ENCODE measurements around the gene KCNS1. TPM values are rescaled to one million over a fixed set of nuclear protein-coding genes. Genes with fewer than 3 reads are reported as not detected.

KCNS1 gene
- total RNA-seq, 4 donors from 2014 or later, result 0.97 TPM; not detected in 3

DNA sequence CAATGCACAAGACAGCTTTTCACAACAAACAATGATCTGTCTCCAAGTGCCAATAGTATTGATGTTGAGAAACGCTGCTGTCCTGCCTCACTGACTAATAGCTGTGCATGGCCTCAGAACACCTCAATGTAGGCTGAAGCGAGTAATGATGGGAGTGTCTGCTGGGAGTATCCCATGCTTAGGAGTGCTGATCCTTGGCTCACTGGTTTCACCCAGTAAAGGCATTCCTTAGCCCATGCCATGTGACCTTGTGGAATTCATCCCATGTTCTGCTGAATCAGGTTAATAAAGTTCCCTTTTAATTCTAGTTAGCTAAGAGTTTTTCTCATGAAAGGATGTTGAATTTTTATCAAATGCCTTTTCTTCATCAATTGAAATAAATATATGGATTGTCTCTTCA lies 27.2 kb upstream of the KCNS1 start:
- Histone ChIP-seq H3K9me3 (no peaks in the 10 kb centered on the region), H3K4me3 (no peak overlapping the region), H3K27me3 (no peaks in the 10 kb centered on the region), H3K4me1 (no peaks in the 10 kb centered on the region), H3K27ac (no peak overlapping the region), H3K36me3 (no peaks in the 10 kb centered on the region)
- DNase-seq, result no peak
- intact Hi-C loops (cut with DNase I; ENCODE audit: low total_unique reads), result no loop called here
- TF ChIP-seq POLR2A (IDR thresholded peaks at IDR 0.05), result no peak
- TF ChIP-seq, protein P1, sequence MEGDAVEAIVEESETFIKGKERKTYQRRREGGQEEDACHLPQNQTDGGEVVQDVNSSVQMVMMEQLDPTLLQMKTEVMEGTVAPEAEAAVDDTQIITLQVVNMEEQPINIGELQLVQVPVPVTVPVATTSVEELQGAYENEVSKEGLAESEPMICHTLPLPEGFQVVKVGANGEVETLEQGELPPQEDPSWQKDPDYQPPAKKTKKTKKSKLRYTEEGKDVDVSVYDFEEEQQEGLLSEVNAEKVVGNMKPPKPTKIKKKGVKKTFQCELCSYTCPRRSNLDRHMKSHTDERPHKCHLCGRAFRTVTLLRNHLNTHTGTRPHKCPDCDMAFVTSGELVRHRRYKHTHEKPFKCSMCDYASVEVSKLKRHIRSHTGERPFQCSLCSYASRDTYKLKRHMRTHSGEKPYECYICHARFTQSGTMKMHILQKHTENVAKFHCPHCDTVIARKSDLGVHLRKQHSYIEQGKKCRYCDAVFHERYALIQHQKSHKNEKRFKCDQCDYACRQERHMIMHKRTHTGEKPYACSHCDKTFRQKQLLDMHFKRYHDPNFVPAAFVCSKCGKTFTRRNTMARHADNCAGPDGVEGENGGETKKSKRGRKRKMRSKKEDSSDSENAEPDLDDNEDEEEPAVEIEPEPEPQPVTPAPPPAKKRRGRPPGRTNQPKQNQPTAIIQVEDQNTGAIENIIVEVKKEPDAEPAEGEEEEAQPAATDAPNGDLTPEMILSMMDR (IDR thresholded peaks at IDR 0.05), result no peak

DNA sequence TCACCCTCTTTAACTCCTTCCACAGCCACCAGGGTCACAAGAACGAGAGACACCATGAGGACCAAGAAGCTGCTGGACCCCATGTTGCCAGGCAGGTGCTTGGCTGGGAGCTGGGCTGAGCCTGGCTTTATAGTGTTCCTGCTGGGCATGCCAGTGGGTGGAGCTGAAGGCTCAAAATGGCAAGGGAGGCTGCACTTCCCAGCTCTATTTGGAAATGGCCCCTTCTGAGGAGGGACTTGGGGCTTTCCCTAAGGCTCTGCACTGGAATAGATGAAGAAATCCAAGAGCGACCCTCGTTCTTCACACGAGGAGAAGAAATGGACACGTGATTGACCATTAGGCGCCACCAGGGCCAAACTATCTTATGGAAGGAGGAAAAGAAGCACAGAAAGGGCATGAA lies 23.4 kb upstream of the KCNS1 start, which contains the start of gene WFDC12:
TSS of gene WFDC12 (minus strand) at position 101 of the 400 bp plus-strand sequence. CDS start at position 83, 18 bp downstream.
- Histone ChIP-seq H3K27ac (no peak within 1 kb of the TSS), H3K9me3 (no peaks in the 10 kb centered on the region), H3K4me1 (no peaks in the 10 kb centered on the region), H3K4me3 (no peak within 1 kb of the TSS), H3K36me3 (no peaks in the 10 kb centered on the region), H3K27me3 (no peaks in the 10 kb centered on the region)
- TF ChIP-seq POLR2A (IDR thresholded peaks at IDR 0.05), result no peak
- TF ChIP-seq, protein P1 (IDR thresholded peaks at IDR 0.05), result no peak
- intact Hi-C loops (cut with DNase I; ENCODE audit: low total_unique reads), result no loop called here
- DNase-seq, result no peak

DNA sequence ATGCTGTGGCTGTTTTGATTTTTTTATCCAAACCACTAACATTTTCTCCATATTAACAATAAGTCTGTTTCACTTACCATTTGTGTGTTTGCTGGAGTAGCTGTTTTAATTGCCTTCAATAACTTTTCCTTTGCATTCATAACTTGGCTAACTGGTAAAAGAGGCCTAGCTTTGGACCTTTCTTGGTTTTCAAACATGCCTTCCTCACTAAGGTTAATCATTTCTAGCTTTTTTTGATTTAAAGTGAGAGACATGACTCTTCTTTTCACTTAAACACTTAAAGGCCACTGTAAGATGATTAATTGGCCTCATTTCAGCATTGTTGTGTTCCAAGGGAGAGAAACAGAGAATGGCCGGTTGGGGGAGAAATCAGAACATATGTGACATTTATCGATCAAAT lies 20.5 kb upstream of the KCNS1 start:
- H3K27me3 ChIP-seq, result no peaks in the 10 kb centered on the region
- H3K36me3 ChIP-seq, result no peaks in the 10 kb centered on the region
- TF ChIP-seq, protein P1 (IDR thresholded peaks at IDR 0.05), result no peak
- no peak for TF ChIP-seq POLR2A (IDR thresholded peaks at IDR 0.05)
- DNase-seq, result no peak
- H3K4me3 ChIP-seq, result no peak overlapping the region
- intact Hi-C loops (cut with DNase I; ENCODE audit: low total_unique reads), result no loop called here
- H3K4me1 ChIP-seq, result no peaks in the 10 kb centered on the region
- no peak overlapping the region for H3K27ac ChIP-seq
- H3K9me3 ChIP-seq, result no peaks in the 10 kb centered on the region

DNA sequence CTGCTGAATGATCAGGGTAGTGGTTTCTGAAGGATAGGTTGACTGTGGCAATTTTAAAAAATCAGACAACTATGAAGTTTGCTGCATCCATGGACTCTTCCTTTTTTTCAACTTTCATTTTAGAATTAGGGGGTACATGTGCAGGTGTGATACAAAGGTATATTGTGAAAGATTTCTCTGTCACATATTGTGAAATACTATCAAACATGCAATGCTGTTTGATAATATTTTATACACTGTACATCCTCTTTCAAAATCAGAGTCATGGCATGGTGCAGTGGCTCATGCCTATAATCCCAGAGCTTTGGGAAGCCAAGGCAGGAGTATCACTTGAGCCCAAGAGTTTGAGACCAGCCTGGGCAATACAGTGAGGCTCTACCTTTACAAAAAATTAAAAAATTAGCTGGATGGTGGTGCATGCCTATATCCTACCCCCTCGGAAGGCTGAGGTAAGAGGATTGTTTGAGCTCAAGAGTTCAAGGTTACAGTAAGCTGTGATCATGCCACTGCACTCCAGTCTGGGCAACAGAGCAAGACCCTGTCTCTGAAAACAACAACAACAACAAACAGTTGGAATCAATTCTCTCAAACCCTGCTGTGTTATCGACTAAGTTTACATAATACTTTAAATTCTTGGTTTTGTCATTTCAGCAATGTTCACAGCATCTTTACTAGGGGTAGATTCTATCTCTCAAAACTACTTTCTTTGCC lies 18.8 kb upstream of the KCNS1 start:
- no peaks in the 10 kb centered on the region for H3K27me3 ChIP-seq
- intact Hi-C loops (cut with DNase I; ENCODE audit: low total_unique reads), result no loop called here
- H3K4me1 ChIP-seq, result no peaks in the 10 kb centered on the region
- no peak overlapping the region for H3K4me3 ChIP-seq
- no peaks in the 10 kb centered on the region for H3K9me3 ChIP-seq
- H3K36me3 ChIP-seq, result no peaks in the 10 kb centered on the region
- DNase-seq, result no peak
- H3K27ac ChIP-seq, result no peak overlapping the region
- TF ChIP-seq, protein P1 (IDR thresholded peaks at IDR 0.05), result no peak
- no peak for TF ChIP-seq POLR2A (IDR thresholded peaks at IDR 0.05)

DNA sequence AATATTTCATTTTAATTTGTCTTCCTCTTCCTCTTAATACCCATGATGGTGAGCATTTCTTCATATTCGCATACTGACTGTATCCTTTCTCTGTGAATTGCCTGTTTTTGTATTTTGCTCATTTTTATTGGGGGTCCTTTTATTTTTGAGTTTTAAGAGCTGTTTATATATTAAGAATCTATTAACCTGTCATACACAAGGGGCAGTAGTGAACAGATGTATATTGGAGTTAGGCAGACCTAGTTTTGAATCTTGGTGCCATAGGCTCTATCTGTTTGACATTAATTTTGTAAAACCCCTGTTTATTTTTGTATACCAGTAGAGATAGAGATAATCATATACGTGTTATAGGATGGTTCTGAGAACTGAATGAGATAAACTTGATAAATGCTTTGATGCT lies 17.1 kb upstream of the KCNS1 start:
- H3K27me3 ChIP-seq, result no peaks in the 10 kb centered on the region
- intact Hi-C loops (cut with DNase I; ENCODE audit: low total_unique reads), result no loop called here
- TF ChIP-seq, protein P1 (IDR thresholded peaks at IDR 0.05), result no peak
- TF ChIP-seq POLR2A (IDR thresholded peaks at IDR 0.05), result no peak
- H3K27ac ChIP-seq, result no peak overlapping the region
- no peak overlapping the region for H3K4me3 ChIP-seq
- DNase-seq, result no peak
- no peaks in the 10 kb centered on the region for H3K36me3 ChIP-seq
- no peaks in the 10 kb centered on the region for H3K4me1 ChIP-seq
- no peaks in the 10 kb centered on the region for H3K9me3 ChIP-seq

Measured in uterus (tissue), 4 donors.